ENCODE results near the gene FAM53A. TPM values are rescaled to one million over a fixed set of nuclear protein-coding genes. Genes with fewer than 3 reads are reported as not detected.

FAM53A gene
- total and polyA plus RNA-seq, 2 of the 4 experiments (the other 2 are of a cell fraction), result 2.0 to 3.1 TPM

DNA sequence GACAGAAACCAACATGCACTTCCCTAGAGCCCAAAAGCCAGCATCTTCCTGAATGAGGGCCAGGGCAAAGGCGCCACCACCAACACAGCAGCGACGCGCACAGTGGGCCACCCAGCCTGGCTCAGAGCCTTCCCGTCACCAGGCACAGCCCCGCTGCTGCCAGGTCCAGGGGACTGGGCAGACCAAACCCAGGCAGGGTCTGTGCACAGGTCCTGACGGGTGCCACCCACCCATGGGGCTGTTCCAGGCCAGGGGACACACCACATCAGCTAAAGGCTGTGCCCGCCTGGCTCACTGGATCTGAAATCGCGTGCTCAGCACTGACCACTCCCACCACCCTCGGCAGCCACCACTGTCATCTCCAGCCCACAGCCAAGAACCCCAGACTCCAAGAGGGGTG, 13.8 kb downstream of the FAM53A start:
- Histone ChIP-seq H2BK20ac (ENCODE audit: low read depth, low read length) (no peak overlapping the region), H3K4me2 (ENCODE audit: low read depth, low read length) (no peak overlapping the region), H2BK15ac (ENCODE audit: low read depth, low read length) (no peak overlapping the region), H3K27me3 (ENCODE audit: control insufficient read depth, insufficient read depth, low read length) (no peaks in the 10 kb centered on the region), H2AFZ (replicated peaks; ENCODE audit: low read length, poor library complexity) (no peak overlapping the region), H3K18ac (ENCODE audit: low read depth, low read length) (no peak overlapping the region), H4K8ac (ENCODE audit: low read depth in 2 of 2, low read length in 2 of 2) (no peak overlapping the region), H2BK120ac (ENCODE audit: low read depth, low read length) (no peak overlapping the region), H3K4ac (ENCODE audit: low read depth, low read length) (no peak overlapping the region), H4K20me1 (ENCODE audit: insufficient read depth, low read length) (no peaks in the 10 kb centered on the region), H2AK9ac (replicated peaks; ENCODE audit: low read depth, low read length, poor library complexity) (no peak overlapping the region), H3K79me1 (ENCODE audit: low read depth in 1 of 2, low read length in 2 of 2) (no peaks in the 10 kb centered on the region), H3K9me3 (ENCODE audit: control insufficient read depth, insufficient read depth, low read length) (no peaks in the 10 kb centered on the region), H3K9me1 (ENCODE audit: insufficient read depth, low read length) (no peaks in the 10 kb centered on the region; the same call in 1 of the 2 replicates), H4K5ac (ENCODE audit: low read depth, low read length) (no peak overlapping the region), H3K56ac (ENCODE audit: extremely low read depth, insufficient read depth, low read length) (no peak overlapping the region), H3K14ac (replicated peaks; ENCODE audit: low read depth, low read length) (no peak overlapping the region), H3K23ac (ENCODE audit: low read depth, low read length) (no peak overlapping the region), H4K91ac (ENCODE audit: insufficient read depth, low read depth, low read length) (no peak overlapping the region), H3K9ac (ENCODE audit: low read depth, low read length) (no peak overlapping the region), H3K4me1 (ENCODE audit: control insufficient read depth, insufficient read depth, low read length) (no peaks in the 10 kb centered on the region), H3K4me3 (ENCODE audit: insufficient read depth, low read depth, low read length) (no peak overlapping the region), H2BK5ac (ENCODE audit: low read depth, low read length, poor library complexity, severe bottlenecking) (no peak overlapping the region), H3K27ac (ENCODE audit: insufficient read depth, low read length) (no peak overlapping the region), H2AK5ac (ENCODE audit: low read depth, low read length) (no peak overlapping the region), H3K36me3 (ENCODE audit: control insufficient read depth, insufficient read depth, low read length) (no peaks in the 10 kb centered on the region)
- WGBS, 2 experiments (ENCODE audit: extremely low coverage in 2 of 2, insufficient read length in 1 of 2), result 91% methylated on average over 7 of the region's 11 CpGs; no CpG with 5 or more reads in 1 of the 2 experiments
- dilution Hi-C loops (cut with HindIII; ENCODE audit: low sequenced_read_pairs, unreplicated experiment), result no loop called here
- ChIA-PET CTCF (no interaction called here), POLR2A (ENCODE audit: unreplicated experiment) (no interaction called here)
- TF ChIP-seq USF2 (IDR thresholded peaks at IDR 0.05; ENCODE audit: low read depth, low read length), result no peak
- TF ChIP-seq MAZ (IDR thresholded peaks at IDR 0.05; ENCODE audit: borderline replicate concordance, low read depth, low read length), result no peak
- no peak for TF ChIP-seq POLR2A (IDR thresholded peaks at IDR 0.05; ENCODE audit: low read depth, low read length)
- TF ChIP-seq RFX5 (IDR thresholded peaks at IDR 0.05; ENCODE audit: low read depth, low read length), result no peak
- TF ChIP-seq, protein P1, sequence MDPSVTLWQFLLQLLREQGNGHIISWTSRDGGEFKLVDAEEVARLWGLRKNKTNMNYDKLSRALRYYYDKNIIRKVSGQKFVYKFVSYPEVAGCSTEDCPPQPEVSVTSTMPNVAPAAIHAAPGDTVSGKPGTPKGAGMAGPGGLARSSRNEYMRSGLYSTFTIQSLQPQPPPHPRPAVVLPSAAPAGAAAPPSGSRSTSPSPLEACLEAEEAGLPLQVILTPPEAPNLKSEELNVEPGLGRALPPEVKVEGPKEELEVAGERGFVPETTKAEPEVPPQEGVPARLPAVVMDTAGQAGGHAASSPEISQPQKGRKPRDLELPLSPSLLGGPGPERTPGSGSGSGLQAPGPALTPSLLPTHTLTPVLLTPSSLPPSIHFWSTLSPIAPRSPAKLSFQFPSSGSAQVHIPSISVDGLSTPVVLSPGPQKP (IDR thresholded peaks at IDR 0.05; ENCODE audit: borderline replicate concordance, low read depth, low read length), result no peak
- TF ChIP-seq MAFK (IDR thresholded peaks at IDR 0.05; ENCODE audit: low read depth, low read length), result no peak
- no peak for TF ChIP-seq RCOR1 (IDR thresholded peaks at IDR 0.05; ENCODE audit: insufficient replicate concordance, low read length)
- TF ChIP-seq, protein P2, sequence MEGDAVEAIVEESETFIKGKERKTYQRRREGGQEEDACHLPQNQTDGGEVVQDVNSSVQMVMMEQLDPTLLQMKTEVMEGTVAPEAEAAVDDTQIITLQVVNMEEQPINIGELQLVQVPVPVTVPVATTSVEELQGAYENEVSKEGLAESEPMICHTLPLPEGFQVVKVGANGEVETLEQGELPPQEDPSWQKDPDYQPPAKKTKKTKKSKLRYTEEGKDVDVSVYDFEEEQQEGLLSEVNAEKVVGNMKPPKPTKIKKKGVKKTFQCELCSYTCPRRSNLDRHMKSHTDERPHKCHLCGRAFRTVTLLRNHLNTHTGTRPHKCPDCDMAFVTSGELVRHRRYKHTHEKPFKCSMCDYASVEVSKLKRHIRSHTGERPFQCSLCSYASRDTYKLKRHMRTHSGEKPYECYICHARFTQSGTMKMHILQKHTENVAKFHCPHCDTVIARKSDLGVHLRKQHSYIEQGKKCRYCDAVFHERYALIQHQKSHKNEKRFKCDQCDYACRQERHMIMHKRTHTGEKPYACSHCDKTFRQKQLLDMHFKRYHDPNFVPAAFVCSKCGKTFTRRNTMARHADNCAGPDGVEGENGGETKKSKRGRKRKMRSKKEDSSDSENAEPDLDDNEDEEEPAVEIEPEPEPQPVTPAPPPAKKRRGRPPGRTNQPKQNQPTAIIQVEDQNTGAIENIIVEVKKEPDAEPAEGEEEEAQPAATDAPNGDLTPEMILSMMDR (conservative IDR thresholded peaks at IDR 0.05; ENCODE audit: low read depth, low read length), result no peak
- no peak for TF ChIP-seq BHLHE40 (IDR thresholded peaks at IDR 0.05; ENCODE audit: low read depth, low read length)
- no peak for TF ChIP-seq NFE2L2 (IDR thresholded peaks at IDR 0.05; ENCODE audit: low read depth, low read length)
- TF ChIP-seq FOS (IDR thresholded peaks at IDR 0.05; ENCODE audit: low read depth, low read length), result no peak
- TF ChIP-seq CEBPB (IDR thresholded peaks at IDR 0.05; ENCODE audit: low read depth, low read length), result no peak
- TF ChIP-seq SMC3 (IDR thresholded peaks at IDR 0.05; ENCODE audit: low read depth, low read length), result no peak
- no peak for TF ChIP-seq MXI1 (IDR thresholded peaks at IDR 0.05; ENCODE audit: borderline replicate concordance, low read depth, low read length)
- no peak for TF ChIP-seq CHD1 (IDR thresholded peaks at IDR 0.05; ENCODE audit: low read depth, low read length)
- TF ChIP-seq RAD21 (IDR thresholded peaks at IDR 0.05; ENCODE audit: low read length), result no peak
- in situ Hi-C loops (cut with MboI; ENCODE audit: low sequenced_read_pairs), result no loop called here
- BruUV-seq (replicated peaks), result no TSS peak
- no peak for DNase-seq
- ATAC-seq (ENCODE audit: low read depth), result no peak
- intact Hi-C loops (cut with micrococcal nuclease), result no loop called here
